ENCODE results near the gene TREM2.

TREM2 gene

DNA sequence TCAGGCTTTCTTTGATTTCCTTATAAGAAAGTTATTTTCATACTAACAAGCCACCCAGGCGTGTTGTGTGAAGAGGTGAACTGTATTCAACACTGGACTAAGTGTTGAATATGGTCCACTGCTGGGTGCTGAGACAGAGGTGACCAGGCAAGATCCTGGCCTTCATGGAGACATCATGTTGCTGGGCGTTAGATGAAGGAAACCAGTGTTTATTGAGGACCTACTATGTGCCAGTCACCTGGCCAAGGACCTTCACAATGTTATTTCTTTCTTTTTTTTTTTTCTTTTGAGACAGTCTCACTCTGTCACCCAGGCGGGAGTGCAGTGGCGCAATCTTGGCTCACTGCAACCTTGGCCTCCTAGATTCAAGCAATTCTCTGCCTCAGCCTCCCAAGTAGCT lies 6.9 kb downstream of the TREM2 start:
- Histone ChIP-seq H3K27me3 (ENCODE audit: control insufficient read depth, low read length) (peaks cover 5% of the 10 kb centered on the region; the same call in 1 of the 2 replicates), H3K36me3 (ENCODE audit: control insufficient read depth, low read length) (no peaks in the 10 kb centered on the region), H3K4me1 (ENCODE audit: control insufficient read depth, low read length) (no peaks in the 10 kb centered on the region), H4K20me1 (ENCODE audit: control insufficient read depth, insufficient read depth, low read depth, low read length) (no peaks in the 10 kb centered on the region), H3K9me2 (replicated peaks; ENCODE audit: control insufficient read depth, low read length) (no peaks in the 10 kb centered on the region), H3K79me2 (ENCODE audit: control insufficient read depth, low read length) (no peaks in the 10 kb centered on the region), H3K9me3 (ENCODE audit: control insufficient read depth, insufficient read depth, low read length) (no peaks in the 10 kb centered on the region), H3K27ac (ENCODE audit: low read depth, low read length) (no peak overlapping the region), H3K4me2 (ENCODE audit: low read length) (no peak overlapping the region), H3K4me3 (ENCODE audit: low read length) (no peak overlapping the region), H3F3A (ENCODE audit: control insufficient read depth, insufficient read depth) (no peaks in the 10 kb centered on the region)
- TF ChIP-seq, protein P1, sequence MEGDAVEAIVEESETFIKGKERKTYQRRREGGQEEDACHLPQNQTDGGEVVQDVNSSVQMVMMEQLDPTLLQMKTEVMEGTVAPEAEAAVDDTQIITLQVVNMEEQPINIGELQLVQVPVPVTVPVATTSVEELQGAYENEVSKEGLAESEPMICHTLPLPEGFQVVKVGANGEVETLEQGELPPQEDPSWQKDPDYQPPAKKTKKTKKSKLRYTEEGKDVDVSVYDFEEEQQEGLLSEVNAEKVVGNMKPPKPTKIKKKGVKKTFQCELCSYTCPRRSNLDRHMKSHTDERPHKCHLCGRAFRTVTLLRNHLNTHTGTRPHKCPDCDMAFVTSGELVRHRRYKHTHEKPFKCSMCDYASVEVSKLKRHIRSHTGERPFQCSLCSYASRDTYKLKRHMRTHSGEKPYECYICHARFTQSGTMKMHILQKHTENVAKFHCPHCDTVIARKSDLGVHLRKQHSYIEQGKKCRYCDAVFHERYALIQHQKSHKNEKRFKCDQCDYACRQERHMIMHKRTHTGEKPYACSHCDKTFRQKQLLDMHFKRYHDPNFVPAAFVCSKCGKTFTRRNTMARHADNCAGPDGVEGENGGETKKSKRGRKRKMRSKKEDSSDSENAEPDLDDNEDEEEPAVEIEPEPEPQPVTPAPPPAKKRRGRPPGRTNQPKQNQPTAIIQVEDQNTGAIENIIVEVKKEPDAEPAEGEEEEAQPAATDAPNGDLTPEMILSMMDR (IDR thresholded peaks at IDR 0.05; ENCODE audit: low read depth, low read length, poor library complexity, severe bottlenecking) = no peak
- TF ChIP-seq EZH2phosphoT487 (IDR thresholded peaks at IDR 0.05; ENCODE audit: borderline replicate concordance, low read length) = no peak

DNA sequence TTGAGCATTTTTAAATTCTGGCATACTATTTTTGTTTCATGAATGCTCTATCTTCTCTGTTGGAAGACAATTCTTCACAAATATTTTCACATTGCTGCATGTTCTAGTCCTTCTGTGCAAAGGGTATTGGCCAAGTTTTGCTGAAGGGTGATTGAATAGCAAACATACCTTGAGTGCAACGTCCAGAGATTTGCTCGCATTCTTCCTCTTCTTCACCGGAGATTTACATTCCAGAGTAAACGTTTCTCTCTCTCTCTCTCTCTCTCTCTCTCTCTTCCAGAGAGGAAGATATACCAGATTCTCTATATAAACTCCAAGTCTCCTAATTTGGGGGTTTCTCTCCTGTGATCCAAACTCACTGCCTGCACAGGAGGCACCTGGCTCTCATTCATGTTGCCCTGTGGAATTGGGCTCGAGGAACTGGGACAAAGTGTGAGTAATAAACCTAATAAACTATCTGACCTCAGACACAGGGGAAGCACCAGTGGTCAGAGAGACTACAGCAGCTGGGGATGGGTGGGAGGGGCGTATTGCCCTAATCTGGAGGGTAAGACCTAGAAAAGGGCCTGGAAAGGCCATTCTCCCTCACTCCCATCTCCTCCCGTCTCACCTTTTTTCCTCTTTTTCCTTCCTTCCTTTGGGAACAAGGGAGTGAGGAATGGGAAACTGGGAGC lies 7.6 kb downstream of the TREM2 start:
- Histone ChIP-seq H4K20me1 (ENCODE audit: control insufficient read depth, insufficient read depth, low read depth, low read length) (no peaks in the 10 kb centered on the region), H3K4me3 (ENCODE audit: low read length) (no peak overlapping the region), H3K4me1 (ENCODE audit: control insufficient read depth, low read length) (no peaks in the 10 kb centered on the region), H3K9me2 (replicated peaks; ENCODE audit: control insufficient read depth, low read length) (no peaks in the 10 kb centered on the region), H3F3A (ENCODE audit: control insufficient read depth, insufficient read depth) (no peaks in the 10 kb centered on the region), H3K79me2 (ENCODE audit: control insufficient read depth, low read length) (no peaks in the 10 kb centered on the region), H3K27me3 (ENCODE audit: control insufficient read depth, low read length) (peaks cover 5% of the 10 kb centered on the region; the same call in 1 of the 2 replicates), H3K9me3 (ENCODE audit: control insufficient read depth, insufficient read depth, low read length) (no peaks in the 10 kb centered on the region), H3K36me3 (ENCODE audit: control insufficient read depth, low read length) (no peaks in the 10 kb centered on the region), H3K27ac (ENCODE audit: low read depth, low read length) (no peak overlapping the region), H3K4me2 (ENCODE audit: low read length) (no peak overlapping the region)
- no peak for TF ChIP-seq EZH2phosphoT487 (IDR thresholded peaks at IDR 0.05; ENCODE audit: borderline replicate concordance, low read length)
- TF ChIP-seq, protein P1 (IDR thresholded peaks at IDR 0.05; ENCODE audit: low read depth, low read length, poor library complexity, severe bottlenecking) = no peak

DNA sequence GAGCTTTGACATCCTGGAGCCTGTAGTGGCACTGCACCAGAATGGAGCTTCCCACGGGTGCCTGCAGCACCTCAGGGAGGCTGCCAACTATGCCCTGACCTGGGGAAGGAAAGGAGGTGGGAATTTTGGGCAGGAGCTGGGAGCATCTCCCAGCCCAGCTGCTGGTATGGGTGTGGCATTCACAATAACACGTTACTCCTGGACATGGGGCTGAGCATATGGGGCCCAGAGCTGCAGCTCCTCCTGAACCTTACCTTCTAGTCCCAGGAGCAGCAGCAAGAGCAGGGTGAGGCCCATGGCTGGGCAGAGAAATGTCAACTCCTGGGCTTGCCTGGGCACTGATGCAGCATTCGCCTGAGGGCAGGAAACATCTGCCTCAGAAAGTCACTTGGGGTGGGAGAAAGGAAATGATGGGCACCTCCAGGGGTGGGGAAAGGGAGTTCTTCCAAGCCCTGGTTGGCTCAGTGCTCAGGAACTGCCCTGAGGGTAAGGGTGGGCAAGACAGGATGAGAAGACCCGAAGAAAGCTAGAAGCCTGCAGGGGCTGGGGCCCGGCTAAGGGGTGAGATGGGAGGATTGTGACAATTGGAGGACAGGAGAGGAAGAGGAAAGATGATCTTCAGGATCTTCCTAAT lies 8.8 kb downstream of the TREM2 start, which contains the start of gene TREML1:
Gene TREML1, minus strand, starts transcription at position 356 of the 634 bp plus-strand sequence. Its CDS starts 59 bp downstream, at position 297.
- Histone ChIP-seq H3K9me2 (replicated peaks; ENCODE audit: control insufficient read depth, low read length) (no peaks in the 10 kb centered on the region), H3K9me3 (ENCODE audit: control insufficient read depth, insufficient read depth, low read length) (no peaks in the 10 kb centered on the region), H3F3A (ENCODE audit: control insufficient read depth, insufficient read depth) (no peaks in the 10 kb centered on the region), H3K4me2 (ENCODE audit: low read length) (no peak within 1 kb of the TSS), H3K79me2 (ENCODE audit: control insufficient read depth, low read length) (no peaks in the 10 kb centered on the region), H3K36me3 (ENCODE audit: control insufficient read depth, low read length) (no peaks in the 10 kb centered on the region), H3K27ac (ENCODE audit: low read depth, low read length) (no peak within 1 kb of the TSS), H4K20me1 (ENCODE audit: control insufficient read depth, insufficient read depth, low read depth, low read length) (no peaks in the 10 kb centered on the region), H3K4me1 (ENCODE audit: control insufficient read depth, low read length) (no peaks in the 10 kb centered on the region), H3K27me3 (ENCODE audit: control insufficient read depth, low read length) (peaks cover 5% of the 10 kb centered on the region; the same call in 1 of the 2 replicates), H3K4me3 (ENCODE audit: low read length) (no peak within 1 kb of the TSS)
- TF ChIP-seq, protein P1 (IDR thresholded peaks at IDR 0.05; ENCODE audit: low read depth, low read length, poor library complexity, severe bottlenecking) = no peak
- no peak for TF ChIP-seq EZH2phosphoT487 (IDR thresholded peaks at IDR 0.05; ENCODE audit: borderline replicate concordance, low read length)
